GM12801 (cell line): ENCODE measurements around the gene DRAM1.

Experiments
- CTCF ChIP-seq: IDR thresholded peaks from one replicate; pipeline ENCODE4 v1.5.1; 2011; ENCODE audit warnings: control low read depth; ENCODE audit not compliant: insufficient read length; ENCODE audit errors: extremely low read depth

The DRAM1 gene

GRCh38 chr12:101929365-101930041 lies 52.1 kb downstream of the DRAM1 start:
- TF ChIP-seq CTCF: no peak

- no peak for TF ChIP-seq CTCF
These were observed 54.3 kb downstream of the DRAM1 start for GRCh38 chr12:101931498-101932326.

- TF ChIP-seq CTCF: no peak
These were observed 56.6 kb downstream of the DRAM1 start for GRCh38 chr12:101933866-101934514.

GRCh38 chr12:101935890-101936746 lies 58.7 kb downstream of the DRAM1 start:
- TF ChIP-seq CTCF: no peak

GRCh38 chr12:101939306-101939705 lies 61.9 kb downstream of the DRAM1 start:
- TF ChIP-seq CTCF: no peak

GRCh38 chr12:101939856-101940265 lies 62.5 kb downstream of the DRAM1 start:
- no peak for TF ChIP-seq CTCF
